Measurements from ENCODE around the gene ING3.

ING3 gene

GRCh38 chr7:120919466-120919865 is 31.1 kb upstream of the ING3 start (continued):
- TF ChIP-seq ZFHX2 (tag by site-specific recombination; conservative IDR thresholded peaks at IDR 0.05) (no peak), ZNF37A (tag by site-specific recombination; IDR thresholded peaks at IDR 0.05) (no peak), ZNF114 (tag by site-specific recombination; IDR thresholded peaks at IDR 0.05) (no peak)

- Histone ChIP-seq H3K27ac (ENCODE audit: extremely low read depth, low read depth, low read length) (no peak overlapping the region), H3K4me1 (ENCODE audit: control insufficient read depth, insufficient read depth, low read length) (no peaks in the 10 kb centered on the region), H3K9me3 (ENCODE audit: control insufficient read depth, insufficient read depth, low read depth, low read length) (no peaks in the 10 kb centered on the region), H3K4me3 (ENCODE audit: low read depth, low read length) (no peak overlapping the region), H3K36me3 (ENCODE audit: control insufficient read depth in 2 of 2, insufficient read depth in 1 of 2, low read length in 2 of 2) (no peaks in the 10 kb centered on the region)
- ChIA-PET POLR2A (no interaction called here), CTCF (interaction anchor here (0.7 kb wide), 2 partner anchors 21 to 129 kb away, joined by 3 read pairs; no protein-coding TSS in a partner anchor)
- TF ChIP-seq ZBTB17 (tag by site-specific recombination; IDR thresholded peaks at IDR 0.05): no peak
- TF ChIP-seq ZNF155 (tag by site-specific recombination; IDR thresholded peaks at IDR 0.05): no peak
- no peak for TF ChIP-seq ZIC2 (tag by site-specific recombination; IDR thresholded peaks at IDR 0.05)
- TF ChIP-seq ZEB2 (tag by site-specific recombination; IDR thresholded peaks at IDR 0.05): no peak
- no peak for TF ChIP-seq ZNF292 (tag by site-specific recombination; IDR thresholded peaks at IDR 0.05; ENCODE audit: borderline replicate concordance, low read depth)
- no peak for TF ChIP-seq PRDM1 (tag by site-specific recombination; IDR thresholded peaks at IDR 0.05)
- no peak for TF ChIP-seq ZNF37A (tag by site-specific recombination; IDR thresholded peaks at IDR 0.05)
- no peak for TF ChIP-seq ZNF121 (tag by site-specific recombination; IDR thresholded peaks at IDR 0.05)
- TF ChIP-seq REPIN1 (tag by site-specific recombination; IDR thresholded peaks at IDR 0.05; ENCODE audit: low read depth): no peak
- no peak for TF ChIP-seq ZNF19 (tag by site-specific recombination; IDR thresholded peaks at IDR 0.05; ENCODE audit: low read depth)
- TF ChIP-seq ZNF785 (tag by site-specific recombination; IDR thresholded peaks at IDR 0.05): no peak
- TF ChIP-seq ZNF26 (tag by site-specific recombination; IDR thresholded peaks at IDR 0.05): no peak
- no peak for TF ChIP-seq ELK4 (IDR thresholded peaks at IDR 0.05; ENCODE audit: borderline replicate concordance, low read depth, low read length)
- no peak for TF ChIP-seq TCF7L2 (IDR thresholded peaks at IDR 0.05; ENCODE audit: borderline replicate concordance, low read depth, low read length)
- TF ChIP-seq ZNF626 (tag by site-specific recombination; IDR thresholded peaks at IDR 0.05): no peak
These were observed 30.5 kb upstream of the ING3 start for GRCh38 chr7:120920034-120920433.

DNA sequence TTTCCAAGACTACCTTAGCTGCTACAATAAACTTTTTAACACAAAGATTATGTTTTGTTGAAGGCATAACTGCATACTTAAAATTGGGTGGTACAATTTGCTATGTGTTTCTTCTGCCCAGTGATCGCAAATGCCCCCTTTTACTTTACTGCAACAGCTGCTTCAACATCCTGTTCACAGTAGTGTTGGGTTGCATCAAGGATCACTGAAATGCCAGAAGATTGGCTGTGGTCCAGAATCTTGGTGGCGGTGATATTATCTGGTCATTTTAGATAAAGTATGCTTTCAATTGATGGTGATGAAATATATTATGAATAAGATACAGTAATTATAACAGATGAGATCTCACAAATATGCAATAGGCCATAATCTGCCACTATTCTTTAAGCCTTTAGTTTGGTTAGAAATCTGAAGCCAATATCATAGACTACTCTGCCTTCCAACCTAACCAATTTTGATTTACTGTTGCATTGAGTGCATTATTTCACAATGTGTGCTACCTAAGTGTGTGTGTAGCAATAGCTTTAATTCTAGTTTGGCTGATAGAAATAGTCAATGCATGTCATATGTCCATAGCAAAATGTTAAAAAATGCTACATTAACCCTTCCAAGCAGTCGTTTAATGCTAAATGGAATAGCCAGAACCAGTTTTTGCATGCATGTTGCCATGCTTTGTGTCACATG is 29.8 kb upstream of the ING3 start:
- no peaks in the 10 kb centered on the region for H3K4me1 ChIP-seq (ENCODE audit: control insufficient read depth, insufficient read depth, low read length)
- H3K36me3 ChIP-seq (ENCODE audit: control insufficient read depth in 2 of 2, insufficient read depth in 1 of 2, low read length in 2 of 2): no peaks in the 10 kb centered on the region
- ChIA-PET POLR2A (no interaction called here), CTCF (interaction anchor here (0.7 kb wide), 2 partner anchors 20 to 130 kb away, joined by 3 read pairs; no protein-coding TSS in a partner anchor)
- no peak overlapping the region for H3K4me3 ChIP-seq (ENCODE audit: low read depth, low read length)
- H3K27ac ChIP-seq (ENCODE audit: extremely low read depth, low read depth, low read length): no peak overlapping the region
- no peaks in the 10 kb centered on the region for H3K9me3 ChIP-seq (ENCODE audit: control insufficient read depth, insufficient read depth, low read depth, low read length)
- TF ChIP-seq ZNF18 (tag by site-specific recombination; IDR thresholded peaks at IDR 0.05) (no peak), ZNF501 (tag by site-specific recombination; IDR thresholded peaks at IDR 0.05) (no peak), ZNF302 (tag by site-specific recombination; IDR thresholded peaks at IDR 0.05; ENCODE audit: low read depth) (no peak), ZNF266 (tag by site-specific recombination; IDR thresholded peaks at IDR 0.05; ENCODE audit: low read depth) (no peak), ZNF701 (tag by site-specific recombination; IDR thresholded peaks at IDR 0.05) (no peak), ZNF140 (tag by site-specific recombination; IDR thresholded peaks at IDR 0.05) (no peak), KLF8 (tag by site-specific recombination; IDR thresholded peaks at IDR 0.05) (no peak), ZNF621 (tag by site-specific recombination; IDR thresholded peaks at IDR 0.05) (no peak)
- TF ChIP-seq, protein P1, sequence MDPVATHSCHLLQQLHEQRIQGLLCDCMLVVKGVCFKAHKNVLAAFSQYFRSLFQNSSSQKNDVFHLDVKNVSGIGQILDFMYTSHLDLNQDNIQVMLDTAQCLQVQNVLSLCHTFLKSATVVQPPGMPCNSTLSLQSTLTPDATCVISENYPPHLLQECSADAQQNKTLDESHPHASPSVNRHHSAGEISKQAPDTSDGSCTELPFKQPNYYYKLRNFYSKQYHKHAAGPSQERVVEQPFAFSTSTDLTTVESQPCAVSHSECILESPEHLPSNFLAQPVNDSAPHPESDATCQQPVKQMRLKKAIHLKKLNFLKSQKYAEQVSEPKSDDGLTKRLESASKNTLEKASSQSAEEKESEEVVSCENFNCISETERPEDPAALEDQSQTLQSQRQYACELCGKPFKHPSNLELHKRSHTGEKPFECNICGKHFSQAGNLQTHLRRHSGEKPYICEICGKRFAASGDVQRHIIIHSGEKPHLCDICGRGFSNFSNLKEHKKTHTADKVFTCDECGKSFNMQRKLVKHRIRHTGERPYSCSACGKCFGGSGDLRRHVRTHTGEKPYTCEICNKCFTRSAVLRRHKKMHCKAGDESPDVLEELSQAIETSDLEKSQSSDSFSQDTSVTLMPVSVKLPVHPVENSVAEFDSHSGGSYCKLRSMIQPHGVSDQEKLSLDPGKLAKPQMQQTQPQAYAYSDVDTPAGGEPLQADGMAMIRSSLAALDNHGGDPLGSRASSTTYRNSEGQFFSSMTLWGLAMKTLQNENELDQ (tag by site-specific recombination; IDR thresholded peaks at IDR 0.05; ENCODE audit: low read depth): no peak
- TF ChIP-seq, protein P2, sequence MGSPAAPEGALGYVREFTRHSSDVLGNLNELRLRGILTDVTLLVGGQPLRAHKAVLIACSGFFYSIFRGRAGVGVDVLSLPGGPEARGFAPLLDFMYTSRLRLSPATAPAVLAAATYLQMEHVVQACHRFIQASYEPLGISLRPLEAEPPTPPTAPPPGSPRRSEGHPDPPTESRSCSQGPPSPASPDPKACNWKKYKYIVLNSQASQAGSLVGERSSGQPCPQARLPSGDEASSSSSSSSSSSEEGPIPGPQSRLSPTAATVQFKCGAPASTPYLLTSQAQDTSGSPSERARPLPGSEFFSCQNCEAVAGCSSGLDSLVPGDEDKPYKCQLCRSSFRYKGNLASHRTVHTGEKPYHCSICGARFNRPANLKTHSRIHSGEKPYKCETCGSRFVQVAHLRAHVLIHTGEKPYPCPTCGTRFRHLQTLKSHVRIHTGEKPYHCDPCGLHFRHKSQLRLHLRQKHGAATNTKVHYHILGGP (tag by site-specific recombination; IDR thresholded peaks at IDR 0.05): no peak
